Keratinocyte (primary cell): ENCODE measurements around the gene LRRN2. TPM values are rescaled to one million over a fixed set of nuclear protein-coding genes. Genes with fewer than 3 reads are reported as not detected.

Source experiments
- DNase-seq: peaks from one replicate; pipeline ENCODE4 v3.0.0-alpha.2; 2011; ENCODE audit warnings: low read depth, missing footprints, low spot score
- FAIRE-seq: peaks from 2 replicates; lab custom pipeline; 2011; peaks lifted over from hg19 to GRCh38; lab: Jason Lieb, UNC
- H2AFZ ChIP-seq: 2 replicates; pipeline ENCODE4 v1.6.0; 2012; ENCODE audit warnings: low read length, control low read depth, inconsistent platforms; ENCODE audit not compliant: control insufficient read depth
- H3K27ac ChIP-seq: 2 replicates; pipeline ENCODE4 v1.5.1; 2011; ENCODE audit warnings: low read length; ENCODE audit not compliant: control insufficient read depth, insufficient read depth
- H3K27me3 ChIP-seq: 3 replicates; pipeline ENCODE4 v1.6.0; 2011; ENCODE audit warnings: low read length; ENCODE audit not compliant: control insufficient read depth, insufficient read depth; ENCODE audit errors: extremely low read depth
- H3K36me3 ChIP-seq, 2 experiments: 2 replicates in 1 of 2; 3 replicates in 1 of 2; pipeline ENCODE4 v1.5.1; 2011; ENCODE audit warnings: low read length in 2 of 2, mild to moderate bottlenecking in 1 of 2; ENCODE audit not compliant: control insufficient read depth in 2 of 2, insufficient read depth in 2 of 2; ENCODE audit errors: extremely low read depth in 1 of 2
- H3K4me1 ChIP-seq: 3 replicates; pipeline ENCODE4 v1.5.1; 2011; ENCODE audit warnings: low read length; ENCODE audit not compliant: control insufficient read depth, insufficient read depth; ENCODE audit errors: extremely low read depth
- H3K4me2 ChIP-seq: 3 replicates; pipeline ENCODE4 v1.6.0; 2011; ENCODE audit warnings: low read depth, low read length; ENCODE audit not compliant: control insufficient read depth, insufficient read depth; ENCODE audit errors: extremely low read depth
- H3K4me3 ChIP-seq, 3 experiments: fragments of 200-600 bp in 1 of 3; sonication (generic) in 1 of 3; 2 replicates in 2 of 3; 3 replicates in 1 of 3; pipeline ENCODE4 v1.5.1; 2011 to 2016; ENCODE audit warnings: low read length in 3 of 3, mild to moderate bottlenecking in 3 of 3, control low read depth in 2 of 3, inconsistent platforms in 1 of 3, low read depth in 1 of 3, mixed read lengths in 1 of 3, mixed run types in 1 of 3, moderate library complexity in 1 of 3; ENCODE audit not compliant: control insufficient read depth in 2 of 3, insufficient read depth in 2 of 3; ENCODE audit errors: extremely low read depth in 1 of 3
- H3K79me2 ChIP-seq: 2 replicates; pipeline ENCODE4 v1.6.0; 2012; ENCODE audit warnings: low read length; ENCODE audit not compliant: control insufficient read depth, insufficient read depth
- H3K9ac ChIP-seq: 3 replicates; pipeline ENCODE4 v1.6.0; 2011; ENCODE audit warnings: low read length; ENCODE audit not compliant: control insufficient read depth, insufficient read depth; ENCODE audit errors: extremely low read depth
- H3K9me1 ChIP-seq: 3 replicates; pipeline ENCODE4 v1.6.0; 2011; ENCODE audit warnings: low read length; ENCODE audit not compliant: control insufficient read depth, insufficient read depth; ENCODE audit errors: extremely low read depth
- H3K9me3 ChIP-seq: 2 replicates; pipeline ENCODE4 v1.5.1; 2012; ENCODE audit warnings: low read depth, low read length; ENCODE audit not compliant: control insufficient read depth
- H4K20me1 ChIP-seq: 3 replicates; pipeline ENCODE4 v1.6.0; 2011; ENCODE audit warnings: low read length; ENCODE audit not compliant: control insufficient read depth, insufficient read depth; ENCODE audit errors: extremely low read depth
- EZH2 ChIP-seq: IDR thresholded peaks from one replicate; pipeline ENCODE4 v1.6.1; 2012; ENCODE audit warnings: inconsistent platforms, mild to moderate bottlenecking, low read length, moderate library complexity
- dilution Hi-C: fragments of 300-500 bp; cut with MboI; formaldehyde crosslinking; loops from one replicate; pipeline ENCODE4 v1.7.0; 2020; ENCODE audit warnings: low sequenced_read_pairs; ENCODE audit not compliant: extremely low pct_ligation_motif_present
- polyA plus RNA-seq, 5 experiments: library from polyadenylated mRNA; depleted of rRNA in 3 of 5; stranded (reverse) in 3 of 5; stranded (forward) in 1 of 5; unstranded in 1 of 5; fragments of >200 nt; gene quantifications; 1 replicate in 1 of 5; 2 replicates in 3 of 5; 3 replicates in 1 of 5; pipeline versions ENCODE4 v1.2.1 to v1.2.3, GENCODE V29; 2011 to 2012; ENCODE audit warnings: missing spikeins in 2 of 5, low read depth in 1 of 5, low replicate concordance in 1 of 5
- TF ChIP-seq, protein P1 (sequence below), 3 experiments: IDR thresholded peaks in 1 of 3; conservative IDR thresholded peaks in 1 of 3; optimal IDR thresholded peaks in 1 of 3; 2 replicates in 2 of 3; 3 replicates in 1 of 3; pipeline versions ENCODE3 to v1.5.1; 2011; ENCODE audit warnings: low read length in 3 of 3, mild to moderate bottlenecking in 3 of 3, moderate library complexity in 2 of 3, control low read depth in 1 of 3, inconsistent platforms in 1 of 3; ENCODE audit not compliant: insufficient read depth in 2 of 3; ENCODE audit errors: extremely low read depth in 1 of 3

The LRRN2 gene
- polyA plus RNA-seq, 1 donor (not counting 4 experiments of a cell fraction or from before 2014, with no cell fraction given) = not detected

DNA sequence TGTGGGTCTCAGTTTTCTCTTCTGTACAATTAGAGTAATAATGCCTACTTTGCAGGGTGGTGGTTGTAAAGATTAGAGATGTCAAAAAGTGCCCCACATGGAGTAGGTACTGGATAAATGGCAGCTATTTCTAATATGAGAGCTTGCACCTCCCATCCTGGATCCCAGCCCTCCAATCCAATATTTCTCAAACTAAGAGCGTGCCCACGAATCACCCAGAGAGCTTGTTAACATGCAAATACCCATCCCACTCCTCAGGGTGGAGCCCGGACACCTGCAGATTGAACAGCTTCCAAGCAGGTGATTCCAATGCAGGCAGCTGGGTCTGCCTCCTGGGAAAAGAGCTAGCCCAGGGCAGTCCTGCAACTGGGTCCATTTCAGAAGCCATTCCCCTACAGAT lies 33.0 kb downstream of the LRRN2 start:
- DNase-seq (no peak), FAIRE-seq (no peak)
- no peak overlapping the region for H3K4me2 ChIP-seq
- H3K27me3 ChIP-seq = peaks cover 24% of the 10 kb centered on the region
- no peaks in the 10 kb centered on the region for H3K9me1 ChIP-seq
- TF ChIP-seq, protein P1, sequence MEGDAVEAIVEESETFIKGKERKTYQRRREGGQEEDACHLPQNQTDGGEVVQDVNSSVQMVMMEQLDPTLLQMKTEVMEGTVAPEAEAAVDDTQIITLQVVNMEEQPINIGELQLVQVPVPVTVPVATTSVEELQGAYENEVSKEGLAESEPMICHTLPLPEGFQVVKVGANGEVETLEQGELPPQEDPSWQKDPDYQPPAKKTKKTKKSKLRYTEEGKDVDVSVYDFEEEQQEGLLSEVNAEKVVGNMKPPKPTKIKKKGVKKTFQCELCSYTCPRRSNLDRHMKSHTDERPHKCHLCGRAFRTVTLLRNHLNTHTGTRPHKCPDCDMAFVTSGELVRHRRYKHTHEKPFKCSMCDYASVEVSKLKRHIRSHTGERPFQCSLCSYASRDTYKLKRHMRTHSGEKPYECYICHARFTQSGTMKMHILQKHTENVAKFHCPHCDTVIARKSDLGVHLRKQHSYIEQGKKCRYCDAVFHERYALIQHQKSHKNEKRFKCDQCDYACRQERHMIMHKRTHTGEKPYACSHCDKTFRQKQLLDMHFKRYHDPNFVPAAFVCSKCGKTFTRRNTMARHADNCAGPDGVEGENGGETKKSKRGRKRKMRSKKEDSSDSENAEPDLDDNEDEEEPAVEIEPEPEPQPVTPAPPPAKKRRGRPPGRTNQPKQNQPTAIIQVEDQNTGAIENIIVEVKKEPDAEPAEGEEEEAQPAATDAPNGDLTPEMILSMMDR (optimal IDR thresholded peaks at IDR 0.05 in 1 of 3, IDR thresholded peaks at IDR 0.05 in 1 of 3, conservative IDR thresholded peaks at IDR 0.05 in 1 of 3; ENCODE audit: extremely low read depth in 1 of 3, insufficient read depth in 2 of 3, low read length in 3 of 3) = no peak
- TF ChIP-seq EZH2 = no peak
- dilution Hi-C loops = no loop called here
- no peaks in the 10 kb centered on the region for H3K4me1 ChIP-seq
- no peak overlapping the region for H3K9ac ChIP-seq
- H3K27ac ChIP-seq = no peak overlapping the region
- H3K36me3 ChIP-seq = no peaks in the 10 kb centered on the region
- no peak overlapping the region for H2AFZ ChIP-seq
- no peaks in the 10 kb centered on the region for H4K20me1 ChIP-seq
- H3K79me2 ChIP-seq = no peaks in the 10 kb centered on the region
- H3K4me3 ChIP-seq = no peak overlapping the region
- no peaks in the 10 kb centered on the region for H3K9me3 ChIP-seq

DNA sequence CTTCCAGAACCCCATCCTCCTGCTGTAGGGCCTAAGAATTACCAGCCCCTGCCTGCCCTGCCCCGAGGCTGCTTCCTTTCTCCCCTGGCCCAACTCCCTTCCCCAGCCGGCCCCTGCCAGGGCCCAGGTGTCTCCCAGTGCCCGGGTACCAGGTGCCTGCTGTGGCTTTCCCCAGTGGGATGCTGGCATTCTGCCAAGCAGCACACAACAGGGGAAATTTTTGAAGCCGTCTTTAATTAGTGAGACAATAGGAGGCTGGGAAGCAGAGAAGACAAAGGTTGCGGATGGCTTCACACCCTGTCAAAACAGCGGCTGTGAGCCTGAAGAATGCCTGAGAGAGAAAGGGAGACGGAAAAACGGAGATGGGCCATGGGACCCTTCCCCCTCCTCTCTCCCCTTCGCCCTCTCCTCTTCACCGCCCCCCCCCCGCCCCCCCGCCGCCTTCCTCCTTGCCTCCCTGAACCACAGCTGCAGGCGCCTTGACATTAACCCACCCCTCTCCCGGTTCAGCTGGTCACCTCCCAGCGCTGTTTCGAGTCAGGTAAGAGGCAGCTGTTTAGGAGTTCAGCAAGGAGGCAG lies 33.6 kb downstream of the LRRN2 start:
- DNase-seq = no peak
- Histone ChIP-seq H2AFZ (no peak overlapping the region), H3K79me2 (no peaks in the 10 kb centered on the region), H3K4me1 (no peaks in the 10 kb centered on the region), H3K4me3 (no peak overlapping the region), H4K20me1 (no peaks in the 10 kb centered on the region), H3K9ac (no peak overlapping the region), H3K27ac (no peak overlapping the region), H3K36me3 (no peaks in the 10 kb centered on the region), H3K9me3 (no peaks in the 10 kb centered on the region), H3K27me3 (peaks cover 24% of the 10 kb centered on the region), H3K4me2 (no peak overlapping the region), H3K9me1 (no peaks in the 10 kb centered on the region)
- FAIRE-seq = no peak
- dilution Hi-C loops = no loop called here
- TF ChIP-seq, protein P1 (optimal IDR thresholded peaks at IDR 0.05 in 1 of 3, IDR thresholded peaks at IDR 0.05 in 1 of 3, conservative IDR thresholded peaks at IDR 0.05 in 1 of 3; ENCODE audit: extremely low read depth in 1 of 3, insufficient read depth in 2 of 3, low read length in 3 of 3) = no peak
- no peak for TF ChIP-seq EZH2
